ENCODE results near the gene ABCA1. TPM values are rescaled to one million over a fixed set of nuclear protein-coding genes. Genes with fewer than 3 reads are reported as not detected.

The ABCA1 gene
- total RNA-seq, 2 donors from 2014 or later, result 11.2 to 17.8 TPM

DNA sequence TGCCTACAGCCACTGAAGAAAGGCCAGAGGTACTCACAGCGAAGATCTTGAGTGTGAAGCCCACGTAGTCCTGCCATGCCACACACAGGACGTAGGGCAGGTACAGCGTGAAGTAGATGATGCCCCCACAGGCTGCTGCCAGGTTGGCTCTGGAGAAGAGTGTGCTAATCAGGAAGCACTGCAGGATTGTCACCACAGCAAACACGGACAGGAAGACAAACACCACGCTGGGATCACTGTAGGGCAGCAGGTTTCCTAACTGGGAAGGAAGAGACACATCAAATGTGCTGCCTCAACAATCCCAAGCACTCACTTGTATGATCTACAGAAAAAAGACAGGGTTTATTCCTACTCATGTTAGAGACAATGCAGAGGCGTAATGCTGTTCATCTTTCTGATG, 101.0 kb downstream of the ABCA1 start:
- Histone ChIP-seq H3K9me3 (no peaks in the 10 kb centered on the region), H3K27ac (no peak overlapping the region), H3K4me1 (no peaks in the 10 kb centered on the region), H3K9ac (ENCODE audit: low read depth in 2 of 2, low read length in 2 of 2) (no peak overlapping the region), H3K36me3 (peaks cover 28% of the 10 kb centered on the region), H3K27me3 (no peaks in the 10 kb centered on the region), H3K4me3 (no peak overlapping the region)
- intact Hi-C loops (cut with DNase I), result no loop called here
- DNase-seq, result no peak
- TF ChIP-seq, protein P1, sequence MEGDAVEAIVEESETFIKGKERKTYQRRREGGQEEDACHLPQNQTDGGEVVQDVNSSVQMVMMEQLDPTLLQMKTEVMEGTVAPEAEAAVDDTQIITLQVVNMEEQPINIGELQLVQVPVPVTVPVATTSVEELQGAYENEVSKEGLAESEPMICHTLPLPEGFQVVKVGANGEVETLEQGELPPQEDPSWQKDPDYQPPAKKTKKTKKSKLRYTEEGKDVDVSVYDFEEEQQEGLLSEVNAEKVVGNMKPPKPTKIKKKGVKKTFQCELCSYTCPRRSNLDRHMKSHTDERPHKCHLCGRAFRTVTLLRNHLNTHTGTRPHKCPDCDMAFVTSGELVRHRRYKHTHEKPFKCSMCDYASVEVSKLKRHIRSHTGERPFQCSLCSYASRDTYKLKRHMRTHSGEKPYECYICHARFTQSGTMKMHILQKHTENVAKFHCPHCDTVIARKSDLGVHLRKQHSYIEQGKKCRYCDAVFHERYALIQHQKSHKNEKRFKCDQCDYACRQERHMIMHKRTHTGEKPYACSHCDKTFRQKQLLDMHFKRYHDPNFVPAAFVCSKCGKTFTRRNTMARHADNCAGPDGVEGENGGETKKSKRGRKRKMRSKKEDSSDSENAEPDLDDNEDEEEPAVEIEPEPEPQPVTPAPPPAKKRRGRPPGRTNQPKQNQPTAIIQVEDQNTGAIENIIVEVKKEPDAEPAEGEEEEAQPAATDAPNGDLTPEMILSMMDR (IDR thresholded peaks at IDR 0.05), result no peak

DNA sequence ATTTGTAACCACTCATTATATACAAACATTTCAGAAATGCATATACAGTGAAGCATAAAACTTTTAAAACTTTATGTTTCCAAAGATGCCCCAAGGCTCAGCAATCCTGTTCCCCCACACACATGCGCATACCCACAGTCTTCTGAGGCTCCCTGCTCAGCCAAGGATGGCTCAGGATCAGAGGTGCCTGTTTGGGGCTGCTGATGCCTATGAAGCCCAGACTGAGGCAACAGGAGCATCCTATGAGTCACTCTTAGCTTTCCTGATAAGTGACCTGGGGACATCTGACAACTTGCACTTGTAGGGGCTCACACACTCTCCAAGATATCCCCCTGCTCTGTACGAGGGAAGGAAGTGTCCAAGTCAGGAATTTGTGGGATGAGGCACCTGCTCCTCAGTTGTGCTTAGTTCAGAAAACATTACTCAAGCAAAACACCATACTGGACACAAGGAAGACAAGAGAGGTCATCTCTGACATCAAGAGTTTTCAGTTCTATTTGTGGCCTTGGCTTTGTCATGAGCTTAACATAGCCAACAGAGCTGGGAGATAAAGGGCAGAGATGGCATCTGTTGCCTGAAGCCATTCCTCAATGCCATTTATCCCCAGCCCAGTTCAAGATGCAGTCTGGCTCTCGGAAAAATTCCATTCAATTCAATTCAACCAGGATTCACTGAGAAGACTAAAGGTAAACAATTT, 101.7 kb downstream of the ABCA1 start:
- no peak overlapping the region for H3K9ac ChIP-seq (ENCODE audit: low read depth in 2 of 2, low read length in 2 of 2)
- TF ChIP-seq, protein P1 (IDR thresholded peaks at IDR 0.05), result no peak
- intact Hi-C loops (cut with DNase I), result no loop called here

DNA sequence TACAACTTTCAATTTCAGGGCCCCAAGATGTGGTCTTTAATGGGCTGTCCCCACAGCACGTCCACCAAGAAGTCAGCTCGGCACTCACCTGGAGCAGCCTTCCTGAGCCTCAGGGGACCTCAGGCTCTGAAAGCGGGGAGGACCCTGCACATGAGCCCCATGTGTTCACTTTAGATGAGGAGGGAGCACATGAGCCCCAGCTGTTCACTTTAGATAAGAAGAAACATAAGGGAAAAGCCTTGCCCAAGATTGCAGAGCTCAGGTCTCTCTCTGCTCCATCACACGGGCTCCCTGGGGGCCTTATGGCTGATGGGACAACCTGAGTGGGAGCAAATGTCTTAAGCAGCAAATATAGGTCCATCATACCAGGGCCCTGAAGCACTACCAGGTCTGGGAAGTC, 107.6 kb downstream of the ABCA1 start:
- H3K9ac ChIP-seq (ENCODE audit: low read depth in 2 of 2, low read length in 2 of 2), result no peak overlapping the region
- intact Hi-C loops (cut with DNase I), result no loop called here
- TF ChIP-seq, protein P1 (IDR thresholded peaks at IDR 0.05), result no peak
- H3K4me3 ChIP-seq, result no peak overlapping the region
- no peak overlapping the region for H3K27ac ChIP-seq
- no peaks in the 10 kb centered on the region for H3K27me3 ChIP-seq
- no peaks in the 10 kb centered on the region for H3K9me3 ChIP-seq
- peaks cover 30% of the 10 kb centered on the region for H3K36me3 ChIP-seq
- no peaks in the 10 kb centered on the region for H3K4me1 ChIP-seq
- DNase-seq, result no peak

More for the DNA sequence above, 101.7 kb downstream of the ABCA1 start:
- no peak overlapping the region for H3K27ac ChIP-seq
- peaks cover 28% of the 10 kb centered on the region for H3K36me3 ChIP-seq
- no peaks in the 10 kb centered on the region for H3K9me3 ChIP-seq
- no peak overlapping the region for H3K4me3 ChIP-seq
- no peaks in the 10 kb centered on the region for H3K27me3 ChIP-seq
- no peaks in the 10 kb centered on the region for H3K4me1 ChIP-seq
- DNase-seq, result no peak

DNA sequence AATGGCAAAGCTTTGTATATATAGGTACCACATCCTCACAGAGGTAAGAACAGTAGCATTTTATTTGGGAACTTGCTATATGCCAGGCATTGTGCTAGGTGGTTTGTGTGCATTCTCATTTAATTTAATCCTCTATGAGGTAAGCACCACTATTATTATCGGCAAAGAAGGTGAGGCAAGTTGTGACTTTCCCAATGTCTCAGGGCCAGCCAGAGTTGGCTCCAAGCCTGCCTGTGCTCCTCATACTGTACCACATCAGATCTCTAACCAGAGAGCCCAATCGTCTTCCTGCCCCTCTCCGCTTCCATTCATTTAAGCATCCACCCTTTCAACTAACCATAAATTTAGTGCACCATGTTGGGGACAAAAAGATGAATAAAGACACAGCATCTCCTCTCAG, 108.9 kb downstream of the ABCA1 start:
- Histone ChIP-seq H3K9ac (ENCODE audit: low read depth in 2 of 2, low read length in 2 of 2) (no peak overlapping the region), H3K4me1 (no peaks in the 10 kb centered on the region), H3K9me3 (no peaks in the 10 kb centered on the region), H3K4me3 (no peak overlapping the region), H3K27me3 (no peaks in the 10 kb centered on the region), H3K27ac (no peak overlapping the region), H3K36me3 (peaks cover 30% of the 10 kb centered on the region)
- DNase-seq, result no peak
- TF ChIP-seq, protein P1 (IDR thresholded peaks at IDR 0.05), result no peak
- intact Hi-C loops (cut with DNase I), result no loop called here

DNA sequence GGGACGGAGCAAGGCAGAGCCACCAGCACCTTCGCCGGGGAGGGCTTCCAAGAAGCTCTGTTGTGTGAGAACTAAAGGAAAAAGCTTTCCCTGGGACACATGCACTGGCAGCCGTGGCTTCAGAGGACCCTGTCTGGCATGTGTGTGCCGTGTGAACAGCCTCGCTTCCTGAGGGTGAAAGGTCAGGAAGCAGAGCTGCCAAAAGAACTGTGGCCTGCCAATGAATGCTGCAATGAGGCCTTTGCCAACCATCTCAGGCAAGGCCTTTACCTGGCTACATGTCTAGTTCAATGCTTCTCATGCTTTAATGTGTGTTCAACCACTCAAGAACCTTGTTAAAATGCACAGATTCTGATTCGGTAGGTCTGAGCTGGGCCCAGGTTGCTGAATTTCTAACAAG, 110.5 kb downstream of the ABCA1 start:
- intact Hi-C loops (cut with DNase I), result no loop called here
- Histone ChIP-seq H3K36me3 (peaks cover 18% of the 10 kb centered on the region), H3K27me3 (no peaks in the 10 kb centered on the region), H3K4me1 (no peaks in the 10 kb centered on the region), H3K4me3 (no peak overlapping the region), H3K9me3 (no peaks in the 10 kb centered on the region), H3K9ac (ENCODE audit: low read depth in 2 of 2, low read length in 2 of 2) (no peak overlapping the region), H3K27ac (no peak overlapping the region)
- TF ChIP-seq, protein P1 (IDR thresholded peaks at IDR 0.05), result no peak
- no peak for DNase-seq

Measured in colonic mucosa (tissue), 4 donors.